Subcutaneous abdominal adipose tissue (tissue), 5 donors: Measurements from ENCODE around the gene PSD4.

Experiments used
- H3K27ac ChIP-seq: one replicate; pipeline ENCODE4 v1.7.0; 2013; ENCODE audit warnings: low read depth, mild to moderate bottlenecking, inconsistent platforms, low read length, moderate library complexity
- H3K27me3 ChIP-seq, 5 donors: one replicate each; pipeline ENCODE4 v1.7.0; 2013; ENCODE audit warnings: low read length in 5 of 5, inconsistent platforms in 1 of 5; ENCODE audit not compliant: control insufficient read depth in 5 of 5, insufficient read depth in 4 of 5
- H3K36me3 ChIP-seq, 5 donors: one replicate each; pipeline ENCODE4 v1.7.0; 2013; ENCODE audit warnings: low read length in 5 of 5; ENCODE audit not compliant: control insufficient read depth in 5 of 5, insufficient read depth in 5 of 5
- H3K4me1 ChIP-seq, 5 donors: one replicate each; pipeline ENCODE4 v1.7.0; 2013; ENCODE audit warnings: low read length in 5 of 5, mild to moderate bottlenecking in 3 of 5, moderate library complexity in 1 of 5; ENCODE audit not compliant: control insufficient read depth in 5 of 5, insufficient read depth in 5 of 5
- H3K4me3 ChIP-seq, 5 donors: one replicate each; pipeline ENCODE4 v1.7.0; 2013; ENCODE audit warnings: low read length in 5 of 5, low read depth in 1 of 5
- H3K9ac ChIP-seq, 5 donors: one replicate each; pipeline ENCODE4 v1.7.0; 2013; ENCODE audit warnings: low read length in 5 of 5, mild to moderate bottlenecking in 4 of 5, moderate library complexity in 3 of 5
- H3K9me3 ChIP-seq, 5 donors: one replicate each; pipeline ENCODE4 v1.7.0; 2013; ENCODE audit warnings: low read length in 5 of 5; ENCODE audit not compliant: control insufficient read depth in 5 of 5
- donor health status: healthy.
- donor health status: healthy.
- donor health status: healthy.
- donor health status: healthy.
- donor health status: healthy.

The PSD4 gene

GRCh38 chr2:113238871-113239839 lies 65.4 kb downstream of the PSD4 start:
- Histone ChIP-seq H3K36me3 (peaks cover 0 to 4% (median 0%) of the 10 kb centered on the region in 5 donors), H3K4me3 (peak overlapping the region in 1 of 5 donors; percentile 37), H3K9ac (peak overlapping the region in 1 of 5 donors; percentile 5), H3K27ac (peak overlapping the region; percentile 67), H3K27me3 (no peaks in the 10 kb centered on the region), H3K9me3 (no peaks in the 10 kb centered on the region), H3K4me1 (peaks cover 5 to 58% (median 48%) of the 10 kb centered on the region in 5 donors)

DNA sequence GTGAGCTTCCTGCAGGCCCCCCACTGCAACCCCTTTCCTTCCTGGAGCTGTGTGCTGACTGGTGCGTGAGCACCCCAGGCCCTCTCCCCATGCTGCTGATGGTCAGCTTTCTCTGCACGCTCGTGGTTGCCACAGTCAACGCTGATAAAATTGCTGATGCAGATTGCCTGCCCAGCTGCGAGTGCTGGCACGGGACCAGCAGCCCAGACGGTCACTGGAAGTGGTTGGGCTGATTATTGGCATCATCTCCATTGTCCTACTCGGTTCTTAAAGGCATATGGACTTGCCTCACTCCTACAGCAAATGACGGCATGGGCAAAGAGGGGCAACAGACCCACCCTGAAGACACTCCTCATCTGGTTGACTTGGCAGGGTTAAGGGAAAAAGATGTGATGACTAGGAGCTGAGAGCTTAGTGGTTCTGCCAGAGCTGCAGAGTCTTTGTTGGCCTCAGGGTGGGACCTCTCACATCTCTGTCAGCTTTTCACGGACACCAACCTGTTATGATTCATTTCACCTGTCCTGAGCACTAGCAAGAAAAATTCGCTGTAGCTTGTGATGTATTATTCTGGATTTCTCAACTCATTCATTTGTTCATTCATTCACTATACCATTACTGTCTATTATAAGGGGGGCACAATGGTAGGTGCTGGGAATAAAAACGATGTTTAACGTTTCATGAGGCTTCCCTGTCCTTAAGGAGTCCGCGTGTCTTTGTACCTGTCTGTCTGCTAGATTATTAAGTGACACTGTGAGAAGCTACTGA lies 66.6 kb downstream of the PSD4 start:
- Histone ChIP-seq H3K4me3 (peak overlapping the region in 3 of 5 donors; percentile 19 to 37 (median 27)), H3K9ac (peak overlapping the region in 1 of 5 donors; percentile 5), H3K4me1 (peaks cover 5 to 62% (median 49%) of the 10 kb centered on the region in 5 donors)

DNA sequence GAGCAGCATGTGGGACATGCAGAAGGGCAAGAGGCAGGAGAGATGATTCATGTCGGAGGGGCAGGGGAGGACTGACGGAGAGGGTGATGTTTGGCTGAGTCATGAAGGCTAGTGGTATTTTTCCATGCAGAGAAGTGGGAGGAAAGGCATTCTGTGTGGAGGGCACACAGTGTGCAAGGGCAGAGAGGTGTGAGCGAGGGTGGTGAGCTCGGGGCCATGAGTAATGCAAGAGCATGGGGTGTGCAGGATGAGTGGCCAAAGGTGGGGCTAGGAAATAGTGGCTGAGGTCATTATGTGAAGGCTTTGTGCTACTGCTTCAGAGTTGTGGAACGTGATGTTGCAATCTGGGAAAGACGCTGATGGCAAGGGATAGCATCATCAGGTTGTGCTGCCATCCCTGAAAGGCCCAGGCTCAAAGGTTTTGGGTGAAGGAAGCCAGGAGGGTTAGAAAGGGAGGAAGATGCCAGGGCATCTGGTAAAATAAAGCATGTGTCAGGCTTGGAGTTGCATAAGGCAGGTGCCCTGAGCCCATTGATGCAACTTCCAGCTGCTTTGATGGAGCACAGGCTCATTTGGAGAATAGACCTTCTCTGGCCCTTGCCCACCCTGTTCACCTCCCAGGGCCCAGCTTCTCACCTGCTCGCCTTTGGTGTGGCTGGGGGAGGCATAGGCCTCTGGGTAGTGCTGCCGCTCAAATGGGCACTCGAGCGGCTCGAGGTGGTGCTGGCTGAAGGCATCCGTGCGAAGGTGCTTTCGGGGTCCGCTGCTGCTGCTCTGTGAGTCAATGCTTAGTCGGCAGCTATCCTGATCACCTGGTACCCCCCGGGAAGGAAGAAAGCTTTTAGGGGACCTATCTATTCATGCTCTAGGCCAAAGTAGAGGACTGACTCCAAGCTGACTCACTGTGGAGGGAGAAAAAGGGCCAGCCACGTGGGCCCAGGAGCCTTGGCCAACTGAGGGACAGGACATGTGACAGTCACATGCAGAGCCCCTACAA lies 67.4 kb downstream of the PSD4 start:
- Histone ChIP-seq H3K4me3 (peak overlapping the region in 1 of 5 donors; percentile 1), H3K9ac (no peak overlapping the region), H3K27me3 (no peaks in the 10 kb centered on the region), H3K27ac (peak overlapping the region; percentile 67), H3K9me3 (no peaks in the 10 kb centered on the region), H3K4me1 (peaks cover 5 to 67% (median 53%) of the 10 kb centered on the region in 5 donors), H3K36me3 (peaks cover 0 to 4% (median 0%) of the 10 kb centered on the region in 5 donors)

More for the DNA sequence above, 66.6 kb downstream of the PSD4 start:
- no peaks in the 10 kb centered on the region for H3K9me3 ChIP-seq
- H3K27me3 ChIP-seq: no peaks in the 10 kb centered on the region
- H3K36me3 ChIP-seq: peaks cover 0 to 4% (median 0%) of the 10 kb centered on the region in 5 donors
- peak overlapping the region; percentile 67 for H3K27ac ChIP-seq

DNA sequence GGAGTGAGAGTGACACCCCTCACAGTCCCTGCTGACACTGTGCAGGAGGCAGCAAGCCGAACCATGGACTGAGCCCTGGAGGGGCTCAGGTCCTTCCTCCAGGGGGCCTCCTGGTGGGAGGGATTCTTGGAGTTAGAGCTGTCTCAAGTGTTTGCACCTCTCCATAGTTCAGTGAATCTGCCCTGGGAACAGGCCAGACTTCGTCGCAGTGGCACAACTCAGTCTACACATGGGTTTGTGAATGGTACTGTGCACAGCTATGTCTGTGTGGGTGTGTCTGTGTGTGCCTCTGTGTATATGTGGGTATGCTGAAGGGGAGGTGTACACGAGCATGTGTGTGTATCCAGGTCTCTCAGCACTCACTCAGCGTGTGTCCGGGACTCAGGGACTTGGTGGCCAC lies 68.6 kb downstream of the PSD4 start:
- peaks cover 5 to 57% (median 44%) of the 10 kb centered on the region in 5 donors for H3K4me1 ChIP-seq
- H3K27me3 ChIP-seq: no peaks in the 10 kb centered on the region
- H3K27ac ChIP-seq: no peak overlapping the region
- H3K9me3 ChIP-seq: no peaks in the 10 kb centered on the region
- peaks cover 0 to 4% (median 0%) of the 10 kb centered on the region in 5 donors for H3K36me3 ChIP-seq
- no peak overlapping the region for H3K4me3 ChIP-seq
- no peak overlapping the region for H3K9ac ChIP-seq

- H3K9ac ChIP-seq: no peak overlapping the region
- peaks cover 5 to 39% (median 30%) of the 10 kb centered on the region in 5 donors for H3K4me1 ChIP-seq
- no peaks in the 10 kb centered on the region for H3K36me3 ChIP-seq
- H3K27ac ChIP-seq: no peak overlapping the region
- no peak overlapping the region for H3K4me3 ChIP-seq
- H3K9me3 ChIP-seq: no peaks in the 10 kb centered on the region
- no peaks in the 10 kb centered on the region for H3K27me3 ChIP-seq
Observed at GRCh38 chr2:113245276-113245711, 71.5 kb downstream of the PSD4 start.

DNA sequence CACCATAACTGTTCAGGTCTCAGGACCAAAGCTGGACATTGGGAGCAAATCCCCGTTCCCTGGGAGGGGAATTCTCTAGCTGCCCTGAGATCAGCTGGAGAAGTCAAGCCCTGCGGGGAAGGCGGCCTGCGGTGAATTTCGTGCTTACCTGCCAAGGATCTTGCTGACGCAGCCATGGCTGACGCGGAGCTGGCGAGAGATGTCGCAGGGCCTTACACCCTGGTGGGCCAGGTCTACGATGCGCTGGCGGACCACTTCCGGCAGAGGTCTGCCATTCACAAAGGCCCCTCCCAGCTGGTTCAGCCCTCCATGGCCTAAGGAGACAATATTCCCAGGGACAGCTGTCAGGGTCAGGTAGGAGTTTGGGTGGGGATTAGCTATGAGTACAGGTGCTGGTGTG lies 72.8 kb downstream of the PSD4 start:
- Histone ChIP-seq H3K9ac (no peak overlapping the region), H3K9me3 (no peaks in the 10 kb centered on the region), H3K4me1 (peaks cover 2 to 32% (median 20%) of the 10 kb centered on the region in 5 donors), H3K4me3 (no peak overlapping the region), H3K36me3 (no peaks in the 10 kb centered on the region), H3K27ac (no peak overlapping the region), H3K27me3 (no peaks in the 10 kb centered on the region)

DNA sequence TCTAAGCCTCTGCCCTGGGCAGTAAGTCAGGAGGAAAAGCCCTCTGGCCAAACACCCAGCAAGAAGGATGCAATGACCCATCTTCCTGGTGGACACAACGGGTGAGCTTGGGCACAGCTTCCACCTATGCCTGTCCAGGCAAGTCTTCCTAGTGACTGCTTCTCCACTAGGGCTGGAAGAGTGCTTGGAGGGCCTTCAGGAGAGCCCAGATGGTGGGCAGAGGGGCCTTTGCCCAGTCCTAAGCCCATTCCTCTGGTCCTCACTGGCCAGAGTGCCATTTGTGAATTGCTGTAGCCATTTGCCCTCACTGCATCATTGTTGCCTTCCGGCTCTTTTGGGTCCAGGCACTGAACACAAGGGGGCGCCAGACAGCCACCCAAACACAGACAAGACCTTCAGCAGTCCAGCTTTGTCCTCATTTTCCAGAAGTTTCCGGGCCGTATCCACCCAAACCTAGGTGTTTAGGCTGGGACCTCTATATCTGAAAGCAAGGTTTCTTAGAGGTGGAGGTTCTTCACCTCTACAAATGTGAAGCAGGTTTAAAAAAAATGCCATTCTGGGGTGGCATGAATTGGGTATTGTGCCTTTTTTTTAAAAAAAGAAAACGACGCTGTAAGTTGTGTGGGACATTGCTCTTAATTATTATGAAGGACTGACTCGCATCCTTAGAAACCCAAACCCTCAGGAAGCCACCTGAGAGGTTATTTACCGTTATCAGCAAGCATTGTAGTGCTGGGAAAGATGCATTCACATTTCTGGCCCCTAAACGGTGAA lies 75.4 kb downstream of the PSD4 start:
- Histone ChIP-seq H3K27me3 (peaks cover 0 to 3% (median 0%) of the 10 kb centered on the region in 5 donors), H3K36me3 (no peaks in the 10 kb centered on the region), H3K27ac (no peak overlapping the region), H3K4me1 (peaks cover 0 to 28% (median 20%) of the 10 kb centered on the region in 5 donors), H3K4me3 (no peak overlapping the region), H3K9me3 (no peaks in the 10 kb centered on the region), H3K9ac (peak overlapping the region in 1 of 5 donors; percentile 4)

DNA sequence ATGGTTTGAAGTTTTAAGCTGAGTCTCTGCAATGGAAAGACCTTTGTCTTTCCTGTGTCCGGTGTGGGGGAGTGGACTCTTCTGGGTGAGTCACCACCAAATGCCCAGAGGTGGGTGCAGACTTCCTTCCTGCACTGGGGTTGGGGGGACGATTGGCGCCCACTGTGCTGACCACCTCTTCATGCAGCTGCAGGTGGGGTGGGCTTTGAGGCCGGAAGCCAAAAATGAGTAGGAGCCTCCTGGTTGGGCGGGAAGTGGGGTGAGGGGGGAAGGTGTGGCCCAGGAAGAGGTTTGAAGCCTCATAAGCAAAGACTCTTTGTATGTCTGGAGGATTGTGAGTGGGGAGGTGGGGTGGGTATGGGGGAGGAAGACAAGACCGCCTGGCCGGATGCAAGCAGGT lies 77.3 kb downstream of the PSD4 start:
- Histone ChIP-seq H3K36me3 (peaks cover 0 to 7% (median 3%) of the 10 kb centered on the region in 5 donors), H3K27me3 (peaks cover 0 to 3% (median 0%) of the 10 kb centered on the region in 5 donors), H3K9me3 (no peaks in the 10 kb centered on the region), H3K4me3 (no peak overlapping the region), H3K9ac (no peak overlapping the region), H3K27ac (no peak overlapping the region), H3K4me1 (peaks cover 0 to 19% (median 12%) of the 10 kb centered on the region in 5 donors)
